ENCODE results near the gene MPPED2.

MPPED2 gene

GRCh38 chr11:30481330-30481729, 104.8 kb downstream of the MPPED2 start:
- DNase-seq: no peak

- no peak for DNase-seq
Observed at GRCh38 chr11:30479899-30480298, 106.3 kb downstream of the MPPED2 start.

DNA sequence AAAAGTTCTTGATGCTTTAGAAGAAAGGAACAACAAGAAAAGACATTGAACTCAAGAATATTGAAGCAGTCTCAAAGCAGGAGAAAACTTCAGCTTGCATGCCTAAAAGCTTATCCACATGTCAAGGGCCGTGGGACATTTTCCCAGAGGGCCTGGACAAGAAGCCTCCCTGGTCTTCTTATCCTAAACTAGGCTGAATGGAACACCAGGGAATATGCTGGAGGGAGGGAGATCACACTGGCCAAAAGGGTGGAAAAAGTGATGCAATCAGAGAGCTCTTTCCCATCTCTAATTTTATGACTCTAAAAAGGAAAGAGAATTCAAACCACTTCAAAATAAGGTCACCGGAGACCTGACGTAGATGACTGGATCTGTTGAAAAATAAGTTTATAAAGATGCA, 107.2 kb downstream of the MPPED2 start:
- no peak for DNase-seq

DNA sequence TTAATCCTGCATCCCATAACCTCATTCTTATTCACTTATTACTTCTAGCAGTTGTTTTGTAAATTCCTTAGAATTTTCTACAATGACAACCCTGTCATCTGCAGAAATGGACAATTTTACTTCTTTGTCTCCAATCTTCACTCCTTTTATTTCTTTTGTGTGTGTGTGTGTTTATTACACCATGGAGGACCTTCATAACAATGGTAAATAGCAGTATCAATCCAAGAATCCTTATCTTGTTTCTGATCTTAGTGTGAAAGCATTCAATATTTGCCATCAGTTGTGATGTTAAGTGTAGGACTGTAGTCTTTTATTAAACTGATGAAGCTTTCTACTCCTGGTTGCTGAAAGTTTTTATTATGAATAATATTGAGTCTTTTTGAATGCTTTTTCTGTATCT, 109.1 kb downstream of the MPPED2 start:
- no peak for DNase-seq

GRCh38 chr11:30474151-30474954, 111.8 kb downstream of the MPPED2 start:
- DNase-seq: no peak

GRCh38 chr11:30471244-30471643, 114.9 kb downstream of the MPPED2 start:
- no peak for DNase-seq

DNA sequence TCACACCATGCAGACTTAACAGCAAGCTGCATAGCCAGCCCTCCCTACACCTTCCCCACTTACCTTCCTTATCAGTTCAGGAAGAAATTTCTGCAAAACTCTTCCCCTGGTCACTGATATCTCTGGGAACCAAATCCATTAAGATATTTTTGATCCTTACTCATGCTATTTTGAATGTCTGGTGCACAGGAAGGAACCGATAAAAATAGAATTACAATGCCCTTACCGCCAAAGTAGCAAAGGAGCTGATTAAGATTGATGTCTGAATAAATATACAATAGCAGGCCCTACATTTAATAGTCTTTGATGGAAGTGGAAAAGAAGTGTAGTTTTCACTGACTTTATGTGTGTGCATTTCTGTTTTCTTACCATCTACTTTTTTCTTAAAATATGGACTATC, 117.3 kb downstream of the MPPED2 start:
- DNase-seq: no peak

- no peak for DNase-seq
Observed at GRCh38 chr11:30467176-30467575, 119.0 kb downstream of the MPPED2 start.

GRCh38 chr11:30465623-30466022, 120.5 kb downstream of the MPPED2 start:
- no peak for DNase-seq

GRCh38 chr11:30465192-30465591, 121.0 kb downstream of the MPPED2 start:
- DNase-seq: no peak

DNA sequence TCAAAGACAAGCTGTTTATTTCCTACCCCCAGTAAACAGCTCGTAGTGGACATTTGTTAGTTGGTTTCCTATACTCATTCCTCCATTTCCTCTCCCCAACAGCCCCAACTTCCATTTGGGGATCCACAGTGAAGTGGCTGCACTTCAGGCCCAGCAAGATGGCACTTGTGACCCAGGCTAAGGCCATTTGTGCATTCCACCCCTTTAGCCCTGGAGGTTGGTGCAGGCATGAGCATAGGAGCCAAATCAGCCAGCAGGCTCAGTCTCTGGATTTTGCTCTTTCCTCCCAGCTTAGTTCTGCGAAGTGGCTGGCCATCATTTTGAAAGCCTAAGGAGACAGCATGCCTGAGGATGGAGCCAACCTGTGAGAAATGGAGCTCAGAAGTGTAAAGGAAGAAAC, 122.9 kb downstream of the MPPED2 start:
- DNase-seq: no peak

- DNase-seq: no peak
Observed at GRCh38 chr11:30462421-30462820, 123.7 kb downstream of the MPPED2 start.

GRCh38 chr11:30459821-30460220, 126.3 kb downstream of the MPPED2 start:
- no peak for DNase-seq

DNA sequence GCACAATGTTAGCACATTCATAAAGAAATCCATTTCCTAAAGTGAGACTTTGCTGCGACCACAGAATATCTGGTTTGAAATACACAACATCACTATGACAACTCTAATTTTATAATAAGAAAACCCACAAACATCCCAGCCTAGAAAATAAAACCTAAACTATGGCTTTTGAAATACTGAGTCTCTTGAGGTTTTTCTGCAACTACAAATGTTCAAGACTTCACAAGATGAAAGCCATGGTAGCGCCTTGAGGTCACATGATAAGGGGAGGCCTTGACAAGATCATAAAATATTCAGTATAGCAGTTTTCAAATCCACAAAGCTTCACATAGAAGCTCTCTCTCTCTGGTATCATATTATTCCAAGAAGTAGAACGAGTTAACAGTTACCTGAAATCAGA, 126.8 kb downstream of the MPPED2 start:
- DNase-seq: no peak

- no peak for DNase-seq
Observed at GRCh38 chr11:30458541-30458940, 127.6 kb downstream of the MPPED2 start.

GRCh38 chr11:30457087-30457486, 129.1 kb downstream of the MPPED2 start:
- DNase-seq: no peak

- no peak for DNase-seq
Observed at GRCh38 chr11:30455025-30455424, 131.1 kb downstream of the MPPED2 start.

DNA sequence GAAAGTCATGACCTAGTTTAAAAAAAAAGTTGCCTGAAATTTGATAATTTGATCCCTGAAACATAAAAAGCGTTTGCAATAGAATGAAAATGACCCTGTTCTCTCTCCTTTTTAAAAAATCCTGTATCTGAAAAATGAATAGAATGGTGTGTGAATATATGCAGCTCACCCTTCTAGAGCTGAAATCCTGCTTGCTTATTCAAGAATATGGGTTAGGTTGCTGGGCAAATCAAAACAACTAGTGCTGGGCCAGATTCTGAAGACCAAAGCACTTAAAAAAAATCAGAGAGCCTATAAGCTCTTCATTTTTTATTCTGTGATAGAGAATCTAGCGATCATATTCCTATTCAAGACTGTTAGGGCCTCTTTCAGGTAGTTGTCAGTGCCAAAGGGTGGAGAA, 131.6 kb downstream of the MPPED2 start:
- DNase-seq: no peak

GRCh38 chr11:30454111-30454510, 132.0 kb downstream of the MPPED2 start:
- no peak for DNase-seq

DNA sequence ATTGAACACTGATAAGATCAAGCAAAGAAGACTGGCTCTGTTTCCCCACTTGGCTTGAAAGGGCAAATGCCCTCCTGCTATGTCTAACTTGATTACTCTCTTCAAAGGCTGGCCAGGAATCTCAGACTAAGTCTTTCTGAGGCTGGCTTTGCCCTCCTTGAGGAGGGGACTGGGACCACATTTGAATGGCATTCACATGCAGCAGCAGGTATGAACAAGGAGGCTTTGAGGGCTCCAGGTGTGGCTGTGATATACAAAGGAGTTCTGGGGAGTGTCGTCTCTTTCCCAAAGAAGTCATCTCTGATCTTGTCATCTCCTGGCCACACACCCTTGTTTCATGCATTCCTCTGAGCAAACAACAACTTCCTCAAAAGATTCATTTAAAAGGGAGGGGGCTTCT, 132.4 kb downstream of the MPPED2 start:
- no peak for DNase-seq

- DNase-seq: no peak
Observed at GRCh38 chr11:30452842-30453241, 133.3 kb downstream of the MPPED2 start.

- DNase-seq: no peak
Observed at GRCh38 chr11:30452114-30452513, 134.0 kb downstream of the MPPED2 start.

DNA sequence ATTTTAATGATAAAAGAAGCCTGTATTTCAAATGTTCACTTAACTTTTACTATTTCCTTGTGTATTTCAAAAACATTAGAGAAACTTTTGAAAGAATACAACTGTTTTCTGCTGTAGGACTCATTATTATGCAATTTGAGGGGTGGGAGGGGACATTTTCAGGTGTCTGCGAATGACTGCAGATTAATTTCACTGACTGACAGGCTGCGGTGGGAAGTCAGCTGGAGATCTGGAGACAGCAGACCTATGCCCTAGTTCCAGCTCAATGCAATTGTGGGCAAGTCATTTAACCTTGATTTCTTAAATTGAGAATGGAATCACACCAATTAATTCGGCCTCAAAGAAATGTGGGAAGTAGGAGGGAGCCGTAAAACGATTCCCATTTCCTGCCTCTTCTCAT, 134.5 kb downstream of the MPPED2 start:
- no peak for DNase-seq

- no peak for DNase-seq
Observed at GRCh38 chr11:30451167-30451566, 135.0 kb downstream of the MPPED2 start.

DNA sequence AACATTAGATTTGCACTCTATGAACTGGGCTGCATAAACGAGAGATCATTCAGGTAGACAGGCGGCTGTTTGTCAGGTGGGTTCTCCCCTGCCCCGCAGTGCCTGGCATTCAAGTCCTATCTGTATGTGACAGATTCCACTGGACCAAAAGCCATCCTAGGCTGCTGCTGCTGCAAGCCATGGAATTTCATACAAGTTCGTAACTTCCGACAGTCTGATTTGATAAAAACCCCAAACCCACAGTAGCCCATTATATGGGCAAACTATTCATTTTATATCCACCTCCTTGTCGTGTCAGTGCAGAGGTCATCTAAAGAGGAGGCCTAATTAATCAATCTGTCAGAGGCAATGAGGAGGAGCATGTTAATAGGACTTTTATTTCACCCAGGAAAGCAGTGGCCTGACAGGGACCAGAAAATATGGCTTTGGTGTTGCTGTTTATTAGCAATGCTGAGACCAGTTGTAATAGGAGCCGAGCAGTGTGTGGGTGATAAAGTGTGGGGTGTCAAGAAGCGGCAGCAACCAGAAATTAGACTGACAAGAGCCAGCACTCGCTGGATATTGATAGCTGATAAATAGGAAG, 139.0 kb downstream of the MPPED2 start:
- no peak for DNase-seq
